Psoas muscle (tissue), 8 donors: ENCODE results near the gene RPTOR. TPM values are rescaled to one million over a fixed set of nuclear protein-coding genes. Genes with fewer than 3 reads are reported as not detected.
A peak's percentile ranks its signal among the peaks of the same experiment; 100 is the strongest.

Experiments
- ATAC-seq, 4 donors: fragments of 200-7000 bp; cut with Tn5 transposase; one replicate each; pipeline ENCODE4 v1.9.1; 2020; ENCODE audit warnings: moderate library complexity in 3 of 4, mild to moderate bottlenecking in 2 of 4
- DNase-seq, 2 donors: peaks; one replicate each; pipeline ENCODE4 v3.0.0-alpha.2; 2020
- H3K27ac ChIP-seq: fragments of 200-600 bp; one replicate; pipeline ENCODE4 v1.8.0; 2022
- H3K27me3 ChIP-seq, 3 donors: fragments of 200-600 bp in 1 of 3; one replicate each; pipeline versions ENCODE4 v1.6.1 to v1.8.0; 2013 to 2022; ENCODE audit warnings: low read length in 2 of 3, mild to moderate bottlenecking in 2 of 3, moderate library complexity in 1 of 3; ENCODE audit not compliant: insufficient read depth in 3 of 3
- H3K36me3 ChIP-seq, 2 donors: fragments of 200-600 bp in 1 of 2; one replicate each; pipeline versions ENCODE4 v1.6.1 to v1.8.0; 2013 to 2022; ENCODE audit warnings: low read depth in 1 of 2, mild to moderate bottlenecking in 1 of 2, moderate library complexity in 1 of 2; ENCODE audit not compliant: insufficient read depth in 1 of 2
- H3K4me1 ChIP-seq: fragments of 200-600 bp; one replicate; pipeline ENCODE4 v1.8.0; 2022
- H3K4me3 ChIP-seq: fragments of 200-600 bp; one replicate; pipeline ENCODE4 v1.8.0; 2022; ENCODE audit warnings: mild to moderate bottlenecking
- H3K9me3 ChIP-seq: fragments of 200-600 bp; one replicate; pipeline ENCODE4 v1.8.0; 2022
- CTCF ChIP-seq: fragments of 200-600 bp; IDR thresholded peaks from one replicate; pipeline ENCODE4 v1.8.0; 2022; ENCODE audit warnings: antibody characterized with exemption
- WGBS, 3 donors: extraction: QIAGEN DNeasy Blood & Tissue Kit; methylation state at CpG; one replicate each; pipeline versions ENCODE4 v1.1.6 to v1.1.7; 2013; 5-methylcytosine and 5-hydroxymethylcytosine counted together
- intact Hi-C, 2 donors: fragments of 100-400 bp; cut with DNase I; formaldehyde crosslinking; loops; one replicate each; pipeline versions ENCODE4 v1.11.0 to v1.14.2; 2022
- polyA plus RNA-seq, 3 donors: library from polyadenylated mRNA; stranded (reverse); fragments of 200-250 nt; gene quantifications; one replicate each; pipeline ENCODE4 v1.2.3, GENCODE V29; 2013
- total RNA-seq, 4 donors: library from RNA; stranded (reverse); fragmentation: NEBNext Ultra II Directional in 2 of 4; extraction: Animal tissue kit (Norgen Biotek cat#: 25700) in 2 of 4; gene quantifications; one replicate each; pipeline versions ENCODE4 v1.2.1 to v1.2.4, GENCODE V29; 2021 to 2023
- donor health status: healthy with polysubstance abuse.
- donor health status: DM: no; HTN: no; CAD: no; lungs with moderate emphysema.
- donor health status: Bipolar disorder and iron deficiency.
- donor health status: healthy.
- donor health status: DM: yes; HTN: yes; CAD: no.
- donor health status: DM: no; HTN: no; CAD: no.
- donor health status: DM: no; HTN: no; CAD: no.
- donor health status: DM: yes; HTN: yes; CAD: no.

Gene RPTOR
- total and polyA plus RNA-seq, 7 donors: 13.6 to 82.2 (median 32.5) TPM

- intact Hi-C loops: loop anchor here in 1 of 2 donors (5.0 kb wide), 1 partner anchor 73 kb away; no protein-coding TSS in a partner anchor
- DNase-seq: no peak
- Histone ChIP-seq H3K4me1 (peaks cover 14% of the 10 kb centered on the region), H3K4me3 (no peak overlapping the region), H3K27ac (no peak overlapping the region), H3K36me3 (peaks cover 0 to 33% of the 10 kb centered on the region in 2 donors), H3K9me3 (no peaks in the 10 kb centered on the region), H3K27me3 (no peaks in the 10 kb centered on the region)
- no peak for ATAC-seq
- TF ChIP-seq CTCF: no peak
- WGBS, 3 donors: 98 to 99% (median 98%) methylated on average over 5 of the region's 5 CpGs
Measured at GRCh38 chr17:80955078-80955477, 410.4 kb downstream of the RPTOR start.

GRCh38 chr17:80955671-80956280 is 411.1 kb downstream of the RPTOR start:
- no peaks in the 10 kb centered on the region for H3K27me3 ChIP-seq
- no peaks in the 10 kb centered on the region for H3K9me3 ChIP-seq
- H3K36me3 ChIP-seq: peaks cover 0 to 26% of the 10 kb centered on the region in 2 donors
- no peak overlapping the region for H3K27ac ChIP-seq
- WGBS, 3 donors: 88 to 92% (median 89%) methylated on average over 16 of the region's 16 CpGs
- DNase-seq: no peak
- peaks cover 21% of the 10 kb centered on the region for H3K4me1 ChIP-seq
- intact Hi-C loops: loop anchor here in 1 of 2 donors (5.0 kb wide), 1 partner anchor 73 kb away; no protein-coding TSS in a partner anchor
- no peak for TF ChIP-seq CTCF
- H3K4me3 ChIP-seq: no peak overlapping the region
- no peak for ATAC-seq

- peak in 1 of 2 donors; percentile 49 for DNase-seq
- no peak overlapping the region for H3K4me3 ChIP-seq
- WGBS, 3 donors: 80 to 91% (median 82%) methylated on average over 28 of the region's 29 CpGs
- peaks cover 0 to 18% of the 10 kb centered on the region in 2 donors for H3K36me3 ChIP-seq
- TF ChIP-seq CTCF: no peak
- H3K9me3 ChIP-seq: no peaks in the 10 kb centered on the region
- intact Hi-C loops: loop anchor here in 1 of 2 donors (5.0 kb wide), 1 partner anchor 74 kb away; no protein-coding TSS in a partner anchor
- H3K27me3 ChIP-seq: no peaks in the 10 kb centered on the region
- no peak overlapping the region for H3K27ac ChIP-seq
- no peak for ATAC-seq
- peaks cover 29% of the 10 kb centered on the region for H3K4me1 ChIP-seq
Measured at GRCh38 chr17:80956321-80957190, 411.9 kb downstream of the RPTOR start.

GRCh38 chr17:80957461-80957941 is 412.9 kb downstream of the RPTOR start:
- Histone ChIP-seq H3K27me3 (no peaks in the 10 kb centered on the region), H3K27ac (no peak overlapping the region), H3K9me3 (no peaks in the 10 kb centered on the region), H3K4me3 (no peak overlapping the region), H3K36me3 (peaks cover 0 to 11% of the 10 kb centered on the region in 2 donors), H3K4me1 (peaks cover 39% of the 10 kb centered on the region)
- ATAC-seq (no peak), DNase-seq (peak in 1 of 2 donors; percentile 43)
- 95 to 97% (median 96%) methylated on average over 12 of the region's 12 CpGs for WGBS, 3 donors
- intact Hi-C loops: loop anchor here in 1 of 2 donors (5.0 kb wide), 1 partner anchor 75 kb away; no protein-coding TSS in a partner anchor
- no peak for TF ChIP-seq CTCF
